GM21576 (cell line): ENCODE data around the gene LRRN4CL.

ENCODE experiments used
- ATAC-seq: cut with Tn5 transposase; IDR thresholded peaks from one replicate; pipeline ENCODE4 v1.9.1; 2021; ENCODE audit warnings: mild to moderate bottlenecking, moderate library complexity; ENCODE audit not compliant: unreplicated experiment

Gene LRRN4CL

GRCh38 chr11:62648185-62648966, 41.0 kb downstream of the LRRN4CL start:
- no peak for ATAC-seq

- ATAC-seq: no peak
These were observed 41.7 kb downstream of the LRRN4CL start for GRCh38 chr11:62647609-62648005.

GRCh38 chr11:62646825-62647608, 42.3 kb downstream of the LRRN4CL start:
- ATAC-seq: no peak

DNA sequence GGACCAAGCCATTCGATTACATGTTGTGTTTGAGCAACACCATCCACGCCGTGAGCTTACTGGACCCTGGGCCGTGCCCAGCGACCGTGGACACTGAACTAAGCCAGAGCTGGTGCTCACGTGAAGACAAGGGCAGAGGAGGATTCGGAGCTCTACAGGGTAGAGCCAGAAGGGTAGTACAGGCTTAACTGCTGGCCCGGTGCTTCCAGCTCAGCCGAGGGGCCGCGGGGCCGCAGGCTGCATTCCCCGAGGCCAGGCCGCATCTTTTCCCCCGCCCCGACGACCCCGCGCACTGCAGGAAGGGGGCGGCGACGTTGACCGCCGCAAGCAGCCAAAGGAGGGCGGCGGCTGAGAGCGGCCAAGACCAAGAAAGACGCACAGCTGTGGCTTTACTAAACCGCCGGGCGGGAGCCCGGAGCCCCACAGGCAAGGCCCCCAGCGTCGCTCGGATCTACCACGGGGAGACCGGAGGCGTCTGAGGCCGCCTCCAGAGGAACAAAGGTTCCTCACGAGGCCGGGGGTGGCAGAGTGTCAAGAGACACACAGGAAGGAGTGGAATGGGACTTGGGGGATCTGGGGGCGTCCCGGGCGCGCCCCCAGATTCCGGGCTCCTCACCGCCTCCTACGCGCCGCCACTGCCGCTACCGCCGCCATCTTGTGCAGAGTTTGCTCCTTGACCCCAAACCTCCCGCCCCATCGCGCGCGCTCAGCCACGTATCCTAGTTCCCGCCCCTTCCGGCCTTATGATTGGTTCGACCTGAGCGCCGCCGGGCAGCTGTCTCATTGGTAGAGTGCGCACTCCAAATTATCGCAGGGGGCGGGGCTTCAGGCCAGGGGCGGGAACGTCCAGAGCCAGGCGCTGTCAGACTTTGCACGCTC, 43.1 kb downstream of the LRRN4CL start, which contains the start of gene GANAB:
TSS of gene GANAB (minus strand) at position 668 of the 879 bp plus-strand sequence. CDS start at position 654, 14 bp downstream.
- peak; percentile 86 for ATAC-seq

DNA sequence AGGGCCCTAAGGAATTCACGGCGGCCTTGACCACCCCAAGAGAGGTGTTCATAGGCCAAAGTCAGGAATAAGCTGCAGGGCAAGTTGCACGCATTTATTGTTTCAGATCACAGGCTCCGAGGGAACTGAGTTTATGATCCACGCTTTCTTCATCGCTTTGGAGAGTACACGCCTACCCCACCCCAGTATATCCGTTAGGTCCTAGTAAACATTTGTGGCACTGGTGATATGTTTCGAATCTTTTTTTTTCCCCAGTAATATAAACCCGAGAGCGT, 43.7 kb downstream of the LRRN4CL start:
- ATAC-seq: no peak

- ATAC-seq: no peak
These were observed 45.1 kb downstream of the LRRN4CL start for GRCh38 chr11:62644220-62644619.
